Endothelial cell of umbilical vein (primary cell): ENCODE results near the gene EIF5A2. TPM values are rescaled to one million over a fixed set of nuclear protein-coding genes. Genes with fewer than 3 reads are reported as not detected.

ENCODE experiments used
- BruUV-seq: library from RNA; stranded (reverse); fragments of 400-500 nt; replicated peaks from 2 replicates; lab custom pipeline; 2021; lab: Mats Ljungman, UMichigan
- CTCF ChIA-PET: fragments of 300-600, 350-600 bp; sonication (Branson Sonifier 250); formaldehyde crosslinking; loops from one replicate; lab custom pipeline; 2021; ENCODE audit warnings: antibody characterized with exemption, inconsistent platforms; lab: Charles Lee
- POLR2A ChIA-PET: fragments of 300-600, 350-600 bp; sonication (Branson Sonifier 250); formaldehyde crosslinking; loops from one replicate; lab custom pipeline; 2021; ENCODE audit warnings: antibody characterized with exemption, inconsistent platforms; lab: Charles Lee
- DNase-seq: peaks from one replicate; pipeline ENCODE4 v3.0.0-alpha.2; 2011; ENCODE audit warnings: low read depth, low spot score
- FAIRE-seq: peaks from 2 replicates; lab custom pipeline; 2011; peaks lifted over from hg19 to GRCh38; lab: Jason Lieb, UNC
- H2AFZ ChIP-seq: 2 replicates; pipeline ENCODE4 v1.6.0; 2012; ENCODE audit warnings: low read depth, low read length, control low read depth, inconsistent platforms
- H3K27ac ChIP-seq: 2 replicates; pipeline ENCODE4 v1.5.1; 2011; ENCODE audit warnings: low read depth, mild to moderate bottlenecking, control low read depth, low read length, moderate library complexity; ENCODE audit not compliant: insufficient read depth
- H3K27me3 ChIP-seq, 2 experiments: 2 replicates each; pipeline versions ENCODE4 v1.6.0 to v1.6.1; 2011; ENCODE audit warnings: low read length in 2 of 2, mixed read lengths in 1 of 2; ENCODE audit not compliant: control insufficient read depth in 2 of 2, insufficient read depth in 2 of 2
- H3K36me3 ChIP-seq, 2 experiments: 2 replicates in 1 of 2; 3 replicates in 1 of 2; pipeline ENCODE4 v1.5.1; 2011; ENCODE audit warnings: low read length in 2 of 2, mild to moderate bottlenecking in 1 of 2, moderate library complexity in 1 of 2; ENCODE audit not compliant: control insufficient read depth in 2 of 2, insufficient read depth in 2 of 2; ENCODE audit errors: extremely low read depth in 1 of 2
- H3K4me1 ChIP-seq: 3 replicates; pipeline ENCODE4 v1.5.1; 2011; ENCODE audit warnings: mild to moderate bottlenecking, low read length; ENCODE audit not compliant: control insufficient read depth, insufficient read depth; ENCODE audit errors: extremely low read depth
- H3K4me2 ChIP-seq: 2 replicates; pipeline ENCODE4 v1.6.1; 2011; ENCODE audit warnings: low read length, control low read depth, mixed read lengths; ENCODE audit not compliant: insufficient read depth
- H3K4me3 ChIP-seq, 3 experiments: fragments of 200-600 bp in 1 of 3; sonication (generic), shearing (Covaris generic) in 1 of 3; replicated peaks in 1 of 3; 2 replicates each; pipeline ENCODE4 v1.5.1; 2011 to 2016; ENCODE audit warnings: control low read depth in 3 of 3, low read length in 3 of 3, mild to moderate bottlenecking in 2 of 3, inconsistent platforms in 1 of 3, low read depth in 1 of 3, moderate library complexity in 1 of 3; ENCODE audit not compliant: insufficient read depth in 1 of 3
- H3K79me2 ChIP-seq: 2 replicates; pipeline ENCODE4 v1.6.0; 2012; ENCODE audit warnings: low read length, inconsistent platforms; ENCODE audit not compliant: control insufficient read depth, insufficient read depth
- H3K9ac ChIP-seq: replicated peaks from 2 replicates; pipeline ENCODE3; 2011; ENCODE audit warnings: low read length, control low read depth; ENCODE audit not compliant: insufficient read depth; ENCODE audit errors: extremely low read depth
- H3K9me1 ChIP-seq: replicated peaks from 3 replicates; pipeline ENCODE4 v1.6.0; 2011; ENCODE audit warnings: mild to moderate bottlenecking, low read length; ENCODE audit not compliant: control insufficient read depth, insufficient read depth; ENCODE audit errors: extremely low read depth
- H3K9me3 ChIP-seq: replicated peaks from 2 replicates; pipeline ENCODE4 v1.5.1; 2012; ENCODE audit warnings: low read length, inconsistent platforms; ENCODE audit not compliant: control insufficient read depth, insufficient read depth
- H4K20me1 ChIP-seq: replicated peaks from 2 replicates; pipeline ENCODE3; 2011; ENCODE audit warnings: mild to moderate bottlenecking, low read length; ENCODE audit not compliant: control insufficient read depth, insufficient read depth; ENCODE audit errors: extremely low read depth
- EZH2 ChIP-seq: IDR thresholded peaks from 2 replicates; pipeline ENCODE4 v1.6.1; 2012; ENCODE audit warnings: borderline replicate concordance, low read depth, mild to moderate bottlenecking, moderate library complexity, low read length, inconsistent platforms; ENCODE audit not compliant: severe bottlenecking
- FOS ChIP-seq: IDR thresholded peaks from 2 replicates; pipeline ENCODE4 v1.6.1; 2011; ENCODE audit warnings: mild to moderate bottlenecking, low read length, moderate library complexity, borderline replicate concordance; ENCODE audit not compliant: insufficient read depth
- GATA2 ChIP-seq: IDR thresholded peaks from 2 replicates; pipeline ENCODE4 v1.7.0; 2011; ENCODE audit warnings: low read depth, mild to moderate bottlenecking, moderate library complexity, mixed read lengths, low read length; ENCODE audit not compliant: insufficient read length, insufficient read depth
- JUN ChIP-seq: IDR thresholded peaks from 2 replicates; pipeline ENCODE4 v1.6.1; 2011; ENCODE audit warnings: borderline replicate concordance, low read depth; ENCODE audit not compliant: insufficient read length, insufficient read depth
- MYC ChIP-seq: IDR thresholded peaks from one replicate; pipeline ENCODE4 v1.6.1; 2011; ENCODE audit warnings: mild to moderate bottlenecking, low read depth, low read length
- POLR2A ChIP-seq: IDR thresholded peaks from 2 replicates; pipeline ENCODE4 v1.6.1; 2012; ENCODE audit warnings: low read depth, mild to moderate bottlenecking, control low read depth, low read length
- POLR2AphosphoS5 ChIP-seq: IDR thresholded peaks from 2 replicates; pipeline ENCODE4 v1.6.1; 2012; ENCODE audit warnings: low read depth, mild to moderate bottlenecking, control low read depth, low read length, moderate library complexity; ENCODE audit not compliant: insufficient read depth
- dilution Hi-C: fragments of 300-500 bp; cut with MboI; formaldehyde crosslinking; loops from one replicate; pipeline ENCODE4 v1.15.0; 2019; ENCODE audit warnings: low sequenced_read_pairs; ENCODE audit not compliant: extremely low pct_ligation_motif_present
- intact Hi-C: fragments of 100-400 bp; cut with micrococcal nuclease; formaldehyde crosslinking; loops from one replicate; pipeline ENCODE4 v1.10.0; 2022
- polyA plus RNA-seq, 4 experiments: library from polyadenylated mRNA; depleted of rRNA in 3 of 4; stranded (reverse) in 3 of 4; unstranded in 1 of 4; fragments of >200 nt; gene quantifications; 2 replicates each; pipeline versions ENCODE4 v1.2.1 to v1.2.3, GENCODE V29; 2011 to 2012; ENCODE audit warnings: missing spikeins in 1 of 4
- total RNA-seq: library from RNA; stranded (reverse); gene quantifications from 2 replicates; pipeline ENCODE4 v1.2.3, GENCODE V29; 2021
- TF ChIP-seq, protein P1 (sequence below): IDR thresholded peaks from 2 replicates; pipeline ENCODE4 v1.6.1; 2011; ENCODE audit not compliant: insufficient read depth, insufficient read length
- TF ChIP-seq, protein P2 (sequence below), 2 donors: IDR thresholded peaks; 1 replicate in 1 of 2; 2 replicates in 1 of 2; pipeline ENCODE4 v1.5.1; 2011; ENCODE audit warnings: low read length in 2 of 2, mild to moderate bottlenecking in 2 of 2, moderate library complexity in 2 of 2, control low read depth in 1 of 2, inconsistent platforms in 1 of 2, low read depth in 1 of 2; ENCODE audit not compliant: insufficient read depth in 1 of 2; ENCODE audit errors: extremely low read depth in 1 of 2

Gene EIF5A2
- total and polyA plus RNA-seq, 2 donors (not counting 3 experiments of a cell fraction or from before 2014, with no cell fraction given), result 3.7 to 10.9 TPM

DNA sequence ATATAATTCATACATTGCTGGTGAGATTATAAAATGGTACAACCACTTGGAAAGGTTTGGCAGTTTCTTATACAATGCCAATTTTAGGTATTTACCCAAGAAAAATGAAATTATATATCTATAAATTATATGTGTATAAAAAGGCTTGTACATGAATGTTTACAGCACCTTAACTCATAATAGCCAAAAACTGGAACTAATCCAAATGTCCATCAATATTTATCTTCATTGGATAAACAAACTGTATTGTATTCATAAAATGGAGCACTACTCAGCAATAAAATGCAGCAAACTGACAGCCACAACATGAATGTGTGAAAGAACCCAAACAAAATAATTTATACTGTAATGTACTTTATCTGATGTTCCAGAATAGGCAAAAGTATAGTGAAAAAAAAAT, 33.6 kb upstream of the EIF5A2 start:
- no peaks in the 10 kb centered on the region for H3K9me3 ChIP-seq
- H3K27me3 ChIP-seq, result peaks cover 0 to 6% of the 10 kb centered on the region in 2 experiments
- BruUV-seq, result no TSS peak
- no peaks in the 10 kb centered on the region for H3K79me2 ChIP-seq
- ChIA-PET CTCF (no interaction called here), POLR2A (no interaction called here)
- no peak for DNase-seq
- H3K4me3 ChIP-seq, result no peak overlapping the region
- peaks cover 10% of the 10 kb centered on the region for H3K4me1 ChIP-seq
- TF ChIP-seq, protein P1, sequence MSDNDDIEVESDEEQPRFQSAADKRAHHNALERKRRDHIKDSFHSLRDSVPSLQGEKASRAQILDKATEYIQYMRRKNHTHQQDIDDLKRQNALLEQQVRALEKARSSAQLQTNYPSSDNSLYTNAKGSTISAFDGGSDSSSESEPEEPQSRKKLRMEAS, result no peak
- TF ChIP-seq EZH2 (no peak), POLR2A (no peak), POLR2AphosphoS5 (no peak), MYC (no peak), JUN (no peak), GATA2 (no peak), FOS (no peak)
- TF ChIP-seq, protein P2, sequence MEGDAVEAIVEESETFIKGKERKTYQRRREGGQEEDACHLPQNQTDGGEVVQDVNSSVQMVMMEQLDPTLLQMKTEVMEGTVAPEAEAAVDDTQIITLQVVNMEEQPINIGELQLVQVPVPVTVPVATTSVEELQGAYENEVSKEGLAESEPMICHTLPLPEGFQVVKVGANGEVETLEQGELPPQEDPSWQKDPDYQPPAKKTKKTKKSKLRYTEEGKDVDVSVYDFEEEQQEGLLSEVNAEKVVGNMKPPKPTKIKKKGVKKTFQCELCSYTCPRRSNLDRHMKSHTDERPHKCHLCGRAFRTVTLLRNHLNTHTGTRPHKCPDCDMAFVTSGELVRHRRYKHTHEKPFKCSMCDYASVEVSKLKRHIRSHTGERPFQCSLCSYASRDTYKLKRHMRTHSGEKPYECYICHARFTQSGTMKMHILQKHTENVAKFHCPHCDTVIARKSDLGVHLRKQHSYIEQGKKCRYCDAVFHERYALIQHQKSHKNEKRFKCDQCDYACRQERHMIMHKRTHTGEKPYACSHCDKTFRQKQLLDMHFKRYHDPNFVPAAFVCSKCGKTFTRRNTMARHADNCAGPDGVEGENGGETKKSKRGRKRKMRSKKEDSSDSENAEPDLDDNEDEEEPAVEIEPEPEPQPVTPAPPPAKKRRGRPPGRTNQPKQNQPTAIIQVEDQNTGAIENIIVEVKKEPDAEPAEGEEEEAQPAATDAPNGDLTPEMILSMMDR (IDR thresholded peaks at IDR 0.05; ENCODE audit: extremely low read depth in 1 of 2, insufficient read depth in 1 of 2, low read depth in 1 of 2, low read length in 2 of 2), result no peak
- no peak overlapping the region for H3K27ac ChIP-seq
- dilution Hi-C loops (no loop called here), intact Hi-C loops (no loop called here)
- H3K9ac ChIP-seq, result no peak overlapping the region
- no peak overlapping the region for H2AFZ ChIP-seq
- H3K9me1 ChIP-seq, result no peaks in the 10 kb centered on the region
- no peaks in the 10 kb centered on the region for H4K20me1 ChIP-seq
- no peak for FAIRE-seq
- H3K36me3 ChIP-seq, result no peaks in the 10 kb centered on the region
- H3K4me2 ChIP-seq, result no peak overlapping the region
